Left ventricle myocardium inferior (tissue), 1 donor: ENCODE results near the gene VASH1. TPM values are rescaled to one million over a fixed set of nuclear protein-coding genes. Genes with fewer than 3 reads are reported as not detected.

Source experiments
- DNase-seq: peaks from one replicate; pipeline ENCODE4 v3.0.0-alpha.2; 2020
- H3K27ac ChIP-seq: fragments of 200-600 bp; replicated peaks from 2 replicates; pipeline ENCODE4 v1.8.0; 2021
- H3K27me3 ChIP-seq: fragments of 200-600 bp; 2 replicates; pipeline ENCODE4 v1.8.0; 2021; ENCODE audit warnings: low read depth
- H3K36me3 ChIP-seq: fragments of 200-600 bp; 2 replicates; pipeline ENCODE4 v1.8.0; 2021
- H3K4me1 ChIP-seq: fragments of 200-600 bp; 2 replicates; pipeline ENCODE4 v1.8.0; 2021
- H3K4me3 ChIP-seq: fragments of 200-600 bp; 2 replicates; pipeline ENCODE4 v1.8.0; 2021; ENCODE audit warnings: mild to moderate bottlenecking, moderate library complexity
- H3K9me3 ChIP-seq: fragments of 200-600 bp; replicated peaks from 2 replicates; pipeline ENCODE4 v1.8.0; 2021
- CTCF ChIP-seq: fragments of 200-600 bp; IDR thresholded peaks from 2 replicates; pipeline ENCODE4 v1.8.0; 2021; ENCODE audit warnings: antibody characterized with exemption, mild to moderate bottlenecking, borderline replicate concordance
- intact Hi-C: fragments of 100-400 bp; cut with micrococcal nuclease; formaldehyde crosslinking; loops from one replicate; pipeline ENCODE4 v1.11.0; 2022
- total RNA-seq: library from RNA; stranded (reverse); fragmentation: NEBNext Ultra II Directional; extraction: Animal tissue kit (Norgen Biotek cat#: 25700); gene quantifications from one replicate; pipeline ENCODE4 v1.2.1, GENCODE V29; 2021
- donor health status: DM: no; HTN: yes; CAD: no; lungs with severe emphysema.

VASH1 gene
- total RNA-seq, 1 donor from 2014 or later, result 12.4 TPM

GRCh38 chr14:76773956-76774820 is 12.9 kb downstream of the VASH1 start:
- no peak for DNase-seq
- TF ChIP-seq CTCF, result no peak
- peaks cover 68% of the 10 kb centered on the region for H3K4me1 ChIP-seq
- H3K4me3 ChIP-seq, result no peak overlapping the region
- H3K27ac ChIP-seq, result peak overlapping the region; percentile 81
- no peaks in the 10 kb centered on the region for H3K9me3 ChIP-seq
- H3K27me3 ChIP-seq, result no peaks in the 10 kb centered on the region
- H3K36me3 ChIP-seq, result peaks cover 23% of the 10 kb centered on the region
- intact Hi-C loops, result no loop called here

- no peak for DNase-seq
- H3K27ac ChIP-seq, result peak overlapping the region; percentile 27
- H3K36me3 ChIP-seq, result peaks cover 28% of the 10 kb centered on the region
- H3K27me3 ChIP-seq, result no peaks in the 10 kb centered on the region
- H3K4me3 ChIP-seq, result no peak overlapping the region
- intact Hi-C loops, result no loop called here
- peaks cover 63% of the 10 kb centered on the region for H3K4me1 ChIP-seq
- no peaks in the 10 kb centered on the region for H3K9me3 ChIP-seq
- TF ChIP-seq CTCF, result no peak
These were observed 13.8 kb downstream of the VASH1 start for GRCh38 chr14:76774821-76775694.

DNA sequence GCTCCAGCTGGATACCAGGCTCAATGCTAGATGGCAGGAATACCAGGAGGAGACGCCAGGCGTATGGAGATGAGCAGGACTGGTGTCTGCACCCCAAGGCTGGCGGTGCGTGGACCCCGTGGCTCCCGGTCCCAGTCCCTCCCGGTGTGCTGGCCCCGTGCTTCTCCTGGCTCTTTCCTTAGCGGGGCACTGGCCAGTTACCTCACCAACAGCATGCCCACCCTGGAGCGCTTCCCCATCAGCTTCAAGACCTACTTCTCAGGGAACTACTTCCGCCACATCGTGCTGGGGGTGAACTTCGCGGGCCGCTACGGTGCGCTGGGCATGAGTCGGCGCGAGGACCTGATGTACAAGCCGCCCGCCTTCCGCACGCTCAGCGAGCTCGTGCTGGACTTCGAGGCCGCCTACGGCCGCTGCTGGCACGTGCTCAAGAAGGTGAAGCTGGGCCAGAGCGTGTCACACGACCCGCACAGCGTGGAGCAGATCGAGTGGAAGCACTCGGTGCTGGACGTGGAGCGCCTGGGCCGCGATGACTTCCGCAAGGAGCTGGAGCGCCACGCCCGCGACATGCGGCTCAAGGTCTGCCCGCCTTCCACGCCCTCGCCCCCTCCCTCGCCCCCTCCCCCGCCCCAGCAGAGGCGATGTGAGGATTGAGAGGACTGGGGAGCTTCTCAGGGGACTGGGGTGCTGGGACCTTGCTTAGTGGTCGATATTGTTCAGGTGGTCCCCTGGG is 14.6 kb downstream of the VASH1 start:
- no peak overlapping the region for H3K4me3 ChIP-seq
- no peak for TF ChIP-seq CTCF
- H3K27ac ChIP-seq, result peak overlapping the region; percentile 55
- no peaks in the 10 kb centered on the region for H3K27me3 ChIP-seq
- peaks cover 71% of the 10 kb centered on the region for H3K4me1 ChIP-seq
- DNase-seq, result no peak
- H3K9me3 ChIP-seq, result no peaks in the 10 kb centered on the region
- intact Hi-C loops, result no loop called here
- peaks cover 28% of the 10 kb centered on the region for H3K36me3 ChIP-seq

DNA sequence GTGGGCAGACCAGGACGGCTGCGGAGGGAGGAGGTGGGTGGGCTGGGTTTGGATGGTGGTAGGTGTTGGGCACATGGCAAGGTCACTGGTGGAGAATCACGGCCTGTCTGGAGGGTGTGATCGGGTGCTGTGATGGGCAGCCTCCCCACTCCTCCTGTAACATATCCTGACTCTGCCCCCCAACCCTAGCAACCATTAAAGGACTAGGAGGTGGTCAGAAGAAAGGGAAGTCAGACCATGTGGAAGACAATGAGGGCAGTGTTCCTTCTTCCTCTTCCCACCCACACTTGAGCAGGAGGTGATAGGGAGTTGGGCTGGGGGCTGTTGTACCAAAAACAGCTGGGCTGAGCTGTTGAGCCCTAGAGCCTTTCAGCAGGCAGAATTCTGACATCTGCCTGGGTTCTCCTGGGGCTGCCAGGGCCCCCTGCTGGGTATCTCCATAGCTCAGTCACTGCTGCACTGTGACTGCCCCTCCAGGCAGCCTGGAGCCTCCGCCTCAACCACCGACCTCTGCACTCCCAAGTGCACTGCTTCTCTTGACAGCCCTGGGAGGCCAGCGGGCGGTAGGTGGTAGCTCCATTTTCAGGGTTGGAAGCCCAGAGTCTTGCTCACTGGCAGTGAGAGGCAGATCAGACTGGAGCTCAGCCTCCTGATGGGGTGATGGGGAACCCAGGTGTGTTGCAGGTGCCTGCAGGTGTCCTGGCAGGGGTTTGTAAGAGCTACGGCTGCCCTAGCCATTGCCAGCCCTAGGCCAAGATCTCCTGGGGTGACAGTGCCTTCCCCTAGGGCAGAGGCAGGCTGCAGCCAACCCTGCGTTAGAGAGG is 15.4 kb downstream of the VASH1 start:
- peaks cover 28% of the 10 kb centered on the region for H3K36me3 ChIP-seq
- intact Hi-C loops, result no loop called here
- no peaks in the 10 kb centered on the region for H3K27me3 ChIP-seq
- no peak for TF ChIP-seq CTCF
- peaks cover 76% of the 10 kb centered on the region for H3K4me1 ChIP-seq
- no peaks in the 10 kb centered on the region for H3K9me3 ChIP-seq
- peak overlapping the region; percentile 55 for H3K27ac ChIP-seq
- no peak for DNase-seq
- no peak overlapping the region for H3K4me3 ChIP-seq
